Neuronal stem cell (in vitro differentiated cells): Measurements from ENCODE around the gene TMEM158.
A peak's percentile ranks its signal among the peaks of the same experiment; 100 is the strongest.

Source experiments
- DNase-seq: peaks from one replicate; pipeline ENCODE4 v3.0.0-alpha.2; 2013; ENCODE audit warnings: low spot score
- H2AFZ ChIP-seq: one replicate; pipeline ENCODE4 v1.6.1; 2013; ENCODE audit warnings: mild to moderate bottlenecking, low read length, inconsistent platforms
- H2AK5ac ChIP-seq: 2 replicates; pipeline ENCODE4 v1.6.1; 2013; ENCODE audit warnings: low read depth, mild to moderate bottlenecking, inconsistent platforms, low read length, moderate library complexity, mixed read lengths
- H2BK120ac ChIP-seq: 2 replicates; pipeline ENCODE4 v1.6.1; 2013; ENCODE audit warnings: low read depth, mild to moderate bottlenecking, inconsistent platforms, low read length, moderate library complexity, mixed read lengths
- H2BK12ac ChIP-seq: one replicate; pipeline ENCODE4 v1.6.1; 2013; ENCODE audit warnings: low read length, inconsistent platforms
- H2BK15ac ChIP-seq: 2 replicates; pipeline ENCODE4 v1.6.1; 2013; ENCODE audit warnings: mild to moderate bottlenecking, low read length, inconsistent platforms, mixed read lengths
- H2BK5ac ChIP-seq: one replicate; pipeline ENCODE4 v1.6.1; 2013; ENCODE audit warnings: inconsistent platforms, mild to moderate bottlenecking, low read length, moderate library complexity
- H3K14ac ChIP-seq: one replicate; pipeline ENCODE4 v1.6.1; 2013; ENCODE audit warnings: low read length, inconsistent platforms
- H3K18ac ChIP-seq: 2 replicates; pipeline ENCODE4 v1.6.1; 2013; ENCODE audit warnings: low read length, inconsistent platforms
- H3K23ac ChIP-seq: 2 replicates; pipeline ENCODE4 v1.6.1; 2013; ENCODE audit warnings: low read depth, mild to moderate bottlenecking, mixed read lengths, low read length, inconsistent platforms; ENCODE audit not compliant: poor library complexity
- H3K27ac ChIP-seq: replicated peaks from 3 replicates; pipeline ENCODE4 v1.5.1; 2013; ENCODE audit warnings: low read length, inconsistent platforms
- H3K27me3 ChIP-seq, 3 experiments: 2 replicates each; pipeline ENCODE4 v1.6.1; 2013; ENCODE audit warnings: low read length in 3 of 3, mild to moderate bottlenecking in 2 of 3, inconsistent platforms in 1 of 3, low read depth in 1 of 3, mixed read lengths in 1 of 3, moderate library complexity in 1 of 3; ENCODE audit not compliant: control insufficient read depth in 3 of 3, insufficient read depth in 3 of 3
- H3K36me3 ChIP-seq, 2 donors: replicated peaks in 1 of 2; 2 replicates each; pipeline ENCODE4 v1.6.1; 2013; ENCODE audit warnings: low read length in 2 of 2; ENCODE audit not compliant: control insufficient read depth in 2 of 2, insufficient read depth in 2 of 2
- H3K4ac ChIP-seq: 2 replicates; pipeline ENCODE4 v1.6.1; 2013; ENCODE audit warnings: inconsistent platforms, mild to moderate bottlenecking, low read length, moderate library complexity
- H3K4me1 ChIP-seq, 2 donors: 1 replicate in 1 of 2; 2 replicates in 1 of 2; pipeline ENCODE4 v1.6.1; 2013; ENCODE audit warnings: low read length in 2 of 2, low read depth in 1 of 2; ENCODE audit not compliant: control insufficient read depth in 2 of 2, insufficient read depth in 1 of 2
- H3K4me2 ChIP-seq: one replicate; pipeline ENCODE4 v1.6.1; 2013; ENCODE audit warnings: mild to moderate bottlenecking, low read length, inconsistent platforms; ENCODE audit not compliant: insufficient read depth, poor library complexity, severe bottlenecking
- H3K4me3 ChIP-seq, 2 donors: 2 replicates each; pipeline ENCODE4 v1.5.1; 2013; ENCODE audit warnings: low read length in 2 of 2, mild to moderate bottlenecking in 2 of 2, inconsistent platforms in 1 of 2, moderate library complexity in 1 of 2
- H3K79me1 ChIP-seq: one replicate; pipeline ENCODE4 v1.6.1; 2013; ENCODE audit warnings: low read depth, mild to moderate bottlenecking, inconsistent platforms, low read length, moderate library complexity
- H3K9ac ChIP-seq: one replicate; pipeline ENCODE4 v1.6.1; 2013; ENCODE audit warnings: mild to moderate bottlenecking, low read depth, low read length, inconsistent platforms; ENCODE audit not compliant: poor library complexity
- H3K9me3 ChIP-seq, 2 donors: replicated peaks in 1 of 2; 2 replicates each; pipeline versions ENCODE3 to v1.6.1; 2013; ENCODE audit warnings: low read length in 2 of 2, mild to moderate bottlenecking in 2 of 2, inconsistent platforms in 1 of 2, low read depth in 1 of 2, mixed read lengths in 1 of 2, moderate library complexity in 1 of 2; ENCODE audit not compliant: control insufficient read depth in 2 of 2, insufficient read depth in 1 of 2
- H4K8ac ChIP-seq: one replicate; pipeline ENCODE4 v1.6.1; 2013; ENCODE audit warnings: low read depth, mild to moderate bottlenecking, inconsistent platforms, low read length, moderate library complexity
- H4K91ac ChIP-seq: one replicate; pipeline ENCODE4 v1.6.1; 2013; ENCODE audit warnings: low read length, low read depth, mild to moderate bottlenecking, inconsistent platforms; ENCODE audit not compliant: poor library complexity
- WGBS, 2 donors: extraction: QIAGEN DNeasy Blood & Tissue Kit; methylation state at CpG; one replicate each; pipeline ENCODE4 v1.1.7; 2013; ENCODE audit warnings: missing lambda C conversion rate in 2 of 2, mixed read lengths in 1 of 2; ENCODE audit not compliant: insufficient read length in 2 of 2, insufficient replicate concordance in 1 of 2; ENCODE audit errors: extremely low coverage in 2 of 2; 5-methylcytosine and 5-hydroxymethylcytosine counted together

Gene TMEM158

GRCh38 chr3:45205126-45205525, 21.0 kb downstream of the TMEM158 start:
- H2BK120ac ChIP-seq = no peak overlapping the region
- H3K4me3 ChIP-seq = no peak overlapping the region
- H2AFZ ChIP-seq = no peak overlapping the region
- no peak overlapping the region for H4K8ac ChIP-seq
- no peak overlapping the region for H4K91ac ChIP-seq
- H3K9me3 ChIP-seq = no peaks in the 10 kb centered on the region
- H3K18ac ChIP-seq = peak overlapping the region; percentile 28
- H3K14ac ChIP-seq = peak overlapping the region; percentile 56
- H3K4me1 ChIP-seq = no peaks in the 10 kb centered on the region
- H3K27ac ChIP-seq = no peak overlapping the region
- H3K9ac ChIP-seq = no peak overlapping the region
- H2BK15ac ChIP-seq = no peak overlapping the region
- no peaks in the 10 kb centered on the region for H3K79me1 ChIP-seq
- no peaks in the 10 kb centered on the region for H3K27me3 ChIP-seq
- H2BK12ac ChIP-seq = no peak overlapping the region
- no peak overlapping the region for H3K4ac ChIP-seq
- no peaks in the 10 kb centered on the region for H3K36me3 ChIP-seq
- no peak overlapping the region for H3K4me2 ChIP-seq
- H2AK5ac ChIP-seq = no peak overlapping the region
- DNase-seq = no peak
- no peak overlapping the region for H2BK5ac ChIP-seq
- H3K23ac ChIP-seq = no peak overlapping the region

GRCh38 chr3:45204136-45204535, 22.0 kb downstream of the TMEM158 start:
- Histone ChIP-seq H3K27me3 (no peaks in the 10 kb centered on the region), H4K91ac (no peak overlapping the region), H3K4ac (no peak overlapping the region), H2AFZ (peak overlapping the region; percentile 29), H3K4me3 (no peak overlapping the region), H3K4me2 (no peak overlapping the region), H2BK12ac (no peak overlapping the region), H3K27ac (no peak overlapping the region), H3K36me3 (no peaks in the 10 kb centered on the region), H2AK5ac (no peak overlapping the region), H2BK15ac (no peak overlapping the region), H3K9ac (no peak overlapping the region), H3K79me1 (no peaks in the 10 kb centered on the region), H3K9me3 (no peaks in the 10 kb centered on the region), H3K14ac (no peak overlapping the region), H2BK120ac (no peak overlapping the region), H3K4me1 (peaks cover 3 to 4% of the 10 kb centered on the region in 2 donors), H3K18ac (no peak overlapping the region), H4K8ac (no peak overlapping the region), H2BK5ac (no peak overlapping the region), H3K23ac (no peak overlapping the region)
- DNase-seq = no peak
- no CpG with 5 or more reads among the region's 3 CpGs for WGBS, 2 donors

- Histone ChIP-seq H3K27ac (no peak overlapping the region), H3K9ac (no peak overlapping the region), H3K23ac (no peak overlapping the region), H3K4me2 (no peak overlapping the region), H2BK120ac (no peak overlapping the region), H3K79me1 (no peaks in the 10 kb centered on the region), H4K8ac (no peak overlapping the region), H2BK5ac (no peak overlapping the region), H2AK5ac (no peak overlapping the region), H2BK12ac (no peak overlapping the region), H3K27me3 (peaks cover 0 to 4% (median 0%) of the 10 kb centered on the region in 3 experiments), H3K4ac (no peak overlapping the region), H3K14ac (no peak overlapping the region), H3K36me3 (no peaks in the 10 kb centered on the region), H3K9me3 (no peaks in the 10 kb centered on the region), H3K18ac (no peak overlapping the region), H2BK15ac (no peak overlapping the region), H4K91ac (no peak overlapping the region), H2AFZ (peak overlapping the region; percentile 63), H3K4me1 (peaks cover 3 to 4% of the 10 kb centered on the region in 2 donors), H3K4me3 (no peak overlapping the region)
- no peak for DNase-seq
- WGBS, 2 donors = no CpG with 5 or more reads among the region's 8 CpGs
Measured at GRCh38 chr3:45199837-45200648, 26.0 kb downstream of the TMEM158 start.

GRCh38 chr3:45198264-45199260, 27.5 kb downstream of the TMEM158 start:
- no peak overlapping the region for H3K4me2 ChIP-seq
- H2BK120ac ChIP-seq = no peak overlapping the region
- no peak overlapping the region for H4K91ac ChIP-seq
- H3K23ac ChIP-seq = no peak overlapping the region
- no peak for DNase-seq
- H3K14ac ChIP-seq = peak overlapping the region; percentile 63
- H3K4me1 ChIP-seq = peaks cover 3 to 4% of the 10 kb centered on the region in 2 donors
- H2AFZ ChIP-seq = no peak overlapping the region
- H3K36me3 ChIP-seq = no peaks in the 10 kb centered on the region
- no peak overlapping the region for H3K4ac ChIP-seq
- no peak overlapping the region for H2BK15ac ChIP-seq
- H2AK5ac ChIP-seq = no peak overlapping the region
- peak overlapping the region; percentile 11 for H3K18ac ChIP-seq
- H2BK12ac ChIP-seq = no peak overlapping the region
- no peak overlapping the region for H2BK5ac ChIP-seq
- no peak overlapping the region for H3K4me3 ChIP-seq
- no peak overlapping the region for H4K8ac ChIP-seq
- H3K27me3 ChIP-seq = peaks cover 0 to 4% (median 0%) of the 10 kb centered on the region in 3 experiments
- no peaks in the 10 kb centered on the region for H3K9me3 ChIP-seq
- no CpG with 5 or more reads among the region's 5 CpGs for WGBS, 2 donors
- H3K79me1 ChIP-seq = no peaks in the 10 kb centered on the region
- no peak overlapping the region for H3K27ac ChIP-seq
- H3K9ac ChIP-seq = peak overlapping the region; percentile 30
